Measurements from ENCODE around the gene ICAM4. TPM values are rescaled to one million over a fixed set of nuclear protein-coding genes. Genes with fewer than 3 reads are reported as not detected.

The ICAM4 gene
- total RNA-seq, 1 experiment from 2014 or later: 2.0 TPM

DNA sequence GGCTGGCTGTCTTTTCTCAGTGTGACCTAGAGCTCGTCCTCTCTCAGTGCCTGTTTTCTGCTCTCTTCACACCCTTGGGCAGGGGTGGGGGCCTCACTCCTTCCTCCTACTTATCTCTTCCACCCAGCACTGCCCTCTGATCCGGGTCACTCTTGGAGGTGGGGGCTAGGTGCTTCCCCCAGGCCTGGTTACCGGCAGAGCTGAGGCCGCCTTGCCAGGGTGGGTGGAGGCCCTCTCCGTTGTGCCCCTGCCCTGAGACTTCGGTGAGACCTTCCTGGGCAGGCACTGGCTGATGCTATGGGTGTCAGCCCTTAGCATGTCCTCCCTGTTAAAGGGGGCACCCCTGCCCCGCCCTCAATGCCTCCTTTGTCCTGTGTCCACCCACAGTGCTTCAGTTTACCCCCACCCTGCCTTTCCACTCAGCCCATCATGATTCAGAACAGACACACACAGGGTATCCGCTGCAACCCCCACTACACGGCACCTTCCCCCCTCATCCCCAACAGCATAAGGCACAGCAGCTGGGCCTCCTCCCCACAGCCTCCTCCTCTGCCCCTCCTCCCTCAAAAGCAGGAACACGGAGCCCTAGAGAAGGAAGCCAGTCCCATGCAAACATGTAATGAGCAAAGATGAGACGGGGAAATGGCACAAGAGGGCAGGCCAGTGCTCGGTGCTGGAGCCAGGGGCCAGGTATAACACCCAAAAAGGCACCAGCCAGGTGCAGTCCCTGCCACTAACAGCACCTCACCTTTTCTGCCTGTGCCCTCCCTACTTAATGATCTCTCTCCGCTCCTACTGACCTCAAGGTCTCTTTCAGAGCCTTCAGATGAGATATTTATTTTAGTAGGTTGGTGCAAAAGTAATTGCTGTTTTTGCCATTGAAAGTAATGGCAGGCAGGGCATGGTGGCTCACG lies 13.0 kb downstream of the ICAM4 start:
- ChIA-PET POLR2A (no interaction called here), CTCF (interaction anchor here (1.3 to 1.5 kb wide), 2 partner anchors 41 to 89 kb away, joined by 6 to 9 read pairs; no protein-coding TSS in a partner anchor)
- ATAC-seq (no peak), DNase-seq (ENCODE audit: low spot score) (no peak)
- TF ChIP-seq, protein P1, sequence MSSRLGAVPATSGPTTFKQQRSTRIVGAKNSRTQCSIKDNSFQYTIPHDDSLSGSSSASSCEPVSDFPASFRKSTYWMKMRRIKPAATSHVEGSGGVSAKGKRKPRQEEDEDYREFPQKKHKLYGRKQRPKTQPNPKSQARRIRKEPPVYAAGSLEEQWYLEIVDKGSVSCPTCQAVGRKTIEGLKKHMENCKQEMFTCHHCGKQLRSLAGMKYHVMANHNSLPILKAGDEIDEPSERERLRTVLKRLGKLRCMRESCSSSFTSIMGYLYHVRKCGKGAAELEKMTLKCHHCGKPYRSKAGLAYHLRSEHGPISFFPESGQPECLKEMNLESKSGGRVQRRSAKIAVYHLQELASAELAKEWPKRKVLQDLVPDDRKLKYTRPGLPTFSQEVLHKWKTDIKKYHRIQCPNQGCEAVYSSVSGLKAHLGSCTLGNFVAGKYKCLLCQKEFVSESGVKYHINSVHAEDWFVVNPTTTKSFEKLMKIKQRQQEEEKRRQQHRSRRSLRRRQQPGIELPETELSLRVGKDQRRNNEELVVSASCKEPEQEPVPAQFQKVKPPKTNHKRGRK (CRISPR knock-in tag; IDR thresholded peaks at IDR 0.05; ENCODE audit: borderline replicate concordance): no peak
- no peak for TF ChIP-seq SMAD4 (CRISPR knock-in tag; IDR thresholded peaks at IDR 0.05)
- TF ChIP-seq JUN (CRISPR knock-in tag; IDR thresholded peaks at IDR 0.05): no peak
- TF ChIP-seq, protein P2, sequence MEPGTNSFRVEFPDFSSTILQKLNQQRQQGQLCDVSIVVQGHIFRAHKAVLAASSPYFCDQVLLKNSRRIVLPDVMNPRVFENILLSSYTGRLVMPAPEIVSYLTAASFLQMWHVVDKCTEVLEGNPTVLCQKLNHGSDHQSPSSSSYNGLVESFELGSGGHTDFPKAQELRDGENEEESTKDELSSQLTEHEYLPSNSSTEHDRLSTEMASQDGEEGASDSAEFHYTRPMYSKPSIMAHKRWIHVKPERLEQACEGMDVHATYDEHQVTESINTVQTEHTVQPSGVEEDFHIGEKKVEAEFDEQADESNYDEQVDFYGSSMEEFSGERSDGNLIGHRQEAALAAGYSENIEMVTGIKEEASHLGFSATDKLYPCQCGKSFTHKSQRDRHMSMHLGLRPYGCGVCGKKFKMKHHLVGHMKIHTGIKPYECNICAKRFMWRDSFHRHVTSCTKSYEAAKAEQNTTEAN (CRISPR knock-in tag; IDR thresholded peaks at IDR 0.05): no peak
- no peak for TF ChIP-seq ESRRA (CRISPR knock-in tag; IDR thresholded peaks at IDR 0.05; ENCODE audit: borderline replicate concordance)
- TF ChIP-seq, protein P3, sequence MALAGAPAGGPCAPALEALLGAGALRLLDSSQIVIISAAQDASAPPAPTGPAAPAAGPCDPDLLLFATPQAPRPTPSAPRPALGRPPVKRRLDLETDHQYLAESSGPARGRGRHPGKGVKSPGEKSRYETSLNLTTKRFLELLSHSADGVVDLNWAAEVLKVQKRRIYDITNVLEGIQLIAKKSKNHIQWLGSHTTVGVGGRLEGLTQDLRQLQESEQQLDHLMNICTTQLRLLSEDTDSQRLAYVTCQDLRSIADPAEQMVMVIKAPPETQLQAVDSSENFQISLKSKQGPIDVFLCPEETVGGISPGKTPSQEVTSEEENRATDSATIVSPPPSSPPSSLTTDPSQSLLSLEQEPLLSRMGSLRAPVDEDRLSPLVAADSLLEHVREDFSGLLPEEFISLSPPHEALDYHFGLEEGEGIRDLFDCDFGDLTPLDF (CRISPR knock-in tag; IDR thresholded peaks at IDR 0.05): no peak
- TF ChIP-seq ETV6 (CRISPR knock-in tag; IDR thresholded peaks at IDR 0.05): no peak
- TF ChIP-seq, protein P4, sequence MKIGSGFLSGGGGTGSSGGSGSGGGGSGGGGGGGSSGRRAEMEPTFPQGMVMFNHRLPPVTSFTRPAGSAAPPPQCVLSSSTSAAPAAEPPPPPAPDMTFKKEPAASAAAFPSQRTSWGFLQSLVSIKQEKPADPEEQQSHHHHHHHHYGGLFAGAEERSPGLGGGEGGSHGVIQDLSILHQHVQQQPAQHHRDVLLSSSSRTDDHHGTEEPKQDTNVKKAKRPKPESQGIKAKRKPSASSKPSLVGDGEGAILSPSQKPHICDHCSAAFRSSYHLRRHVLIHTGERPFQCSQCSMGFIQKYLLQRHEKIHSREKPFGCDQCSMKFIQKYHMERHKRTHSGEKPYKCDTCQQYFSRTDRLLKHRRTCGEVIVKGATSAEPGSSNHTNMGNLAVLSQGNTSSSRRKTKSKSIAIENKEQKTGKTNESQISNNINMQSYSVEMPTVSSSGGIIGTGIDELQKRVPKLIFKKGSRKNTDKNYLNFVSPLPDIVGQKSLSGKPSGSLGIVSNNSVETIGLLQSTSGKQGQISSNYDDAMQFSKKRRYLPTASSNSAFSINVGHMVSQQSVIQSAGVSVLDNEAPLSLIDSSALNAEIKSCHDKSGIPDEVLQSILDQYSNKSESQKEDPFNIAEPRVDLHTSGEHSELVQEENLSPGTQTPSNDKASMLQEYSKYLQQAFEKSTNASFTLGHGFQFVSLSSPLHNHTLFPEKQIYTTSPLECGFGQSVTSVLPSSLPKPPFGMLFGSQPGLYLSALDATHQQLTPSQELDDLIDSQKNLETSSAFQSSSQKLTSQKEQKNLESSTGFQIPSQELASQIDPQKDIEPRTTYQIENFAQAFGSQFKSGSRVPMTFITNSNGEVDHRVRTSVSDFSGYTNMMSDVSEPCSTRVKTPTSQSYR (CRISPR knock-in tag; IDR thresholded peaks at IDR 0.05): no peak
- TF ChIP-seq RELA (CRISPR knock-in tag; IDR thresholded peaks at IDR 0.05; ENCODE audit: borderline replicate concordance): no peak
- Mint-ChIP-seq H3K4me3 (no peak overlapping the region), H3K27ac (no peak overlapping the region), H3K27me3 (ENCODE audit: low read depth) (peaks cover 54% of the 10 kb centered on the region), H3K4me1 (peaks cover 6% of the 10 kb centered on the region), H3K9me3 (no peaks in the 10 kb centered on the region), H3K36me3 (no peaks in the 10 kb centered on the region)

DNA sequence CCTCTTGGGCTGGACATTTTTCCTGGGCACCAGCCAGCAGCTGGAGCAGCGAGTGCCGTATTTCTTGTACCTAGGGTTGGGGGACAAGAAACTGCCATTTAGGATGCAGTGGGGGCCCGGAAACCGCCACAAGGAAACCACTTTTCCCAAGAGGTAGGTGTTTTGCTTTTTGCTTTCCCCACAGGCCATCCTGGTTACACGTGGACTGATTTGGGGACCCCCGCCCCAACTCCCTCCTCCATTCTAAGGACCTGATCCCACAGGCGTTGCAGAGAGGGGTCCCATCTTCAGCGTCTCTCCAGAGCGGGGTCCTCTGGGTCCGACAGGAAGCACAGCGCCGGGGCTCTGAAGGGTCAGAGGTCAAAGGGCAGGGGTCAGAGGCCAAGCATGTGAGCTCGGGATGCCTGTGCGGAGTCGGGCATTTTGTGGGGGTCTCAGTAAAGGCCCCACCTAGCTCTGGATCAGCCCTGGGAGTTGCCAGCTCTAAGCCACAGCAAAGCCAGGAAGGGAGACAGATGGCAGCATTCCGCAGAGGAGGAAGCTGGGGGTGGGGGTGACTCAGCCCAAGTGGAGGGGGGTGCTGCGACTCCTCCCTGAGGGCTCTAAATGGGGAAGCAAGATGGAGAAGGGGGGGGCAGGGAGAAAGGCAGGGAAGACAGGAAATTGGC lies 18.5 kb downstream of the ICAM4 start:
- DNase-seq (ENCODE audit: low spot score): no peak
- Mint-ChIP-seq H3K4me1 (no peaks in the 10 kb centered on the region), H3K9me3 (no peaks in the 10 kb centered on the region), H3K27me3 (ENCODE audit: low read depth) (peaks cover 5% of the 10 kb centered on the region), H3K4me3 (no peak overlapping the region), H3K36me3 (no peaks in the 10 kb centered on the region), H3K27ac (no peak overlapping the region)
- TF ChIP-seq, protein P5, sequence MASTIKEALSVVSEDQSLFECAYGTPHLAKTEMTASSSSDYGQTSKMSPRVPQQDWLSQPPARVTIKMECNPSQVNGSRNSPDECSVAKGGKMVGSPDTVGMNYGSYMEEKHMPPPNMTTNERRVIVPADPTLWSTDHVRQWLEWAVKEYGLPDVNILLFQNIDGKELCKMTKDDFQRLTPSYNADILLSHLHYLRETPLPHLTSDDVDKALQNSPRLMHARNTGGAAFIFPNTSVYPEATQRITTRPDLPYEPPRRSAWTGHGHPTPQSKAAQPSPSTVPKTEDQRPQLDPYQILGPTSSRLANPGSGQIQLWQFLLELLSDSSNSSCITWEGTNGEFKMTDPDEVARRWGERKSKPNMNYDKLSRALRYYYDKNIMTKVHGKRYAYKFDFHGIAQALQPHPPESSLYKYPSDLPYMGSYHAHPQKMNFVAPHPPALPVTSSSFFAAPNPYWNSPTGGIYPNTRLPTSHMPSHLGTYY (CRISPR knock-in tag; IDR thresholded peaks at IDR 0.05): no peak
- TF ChIP-seq GRHL2 (CRISPR knock-in tag; IDR thresholded peaks at IDR 0.05; ENCODE audit: insufficient replicate concordance, severe bottlenecking) (no peak), FOXK1 (CRISPR knock-in tag; IDR thresholded peaks at IDR 0.05) (no peak), ZNF317 (CRISPR knock-in tag; IDR thresholded peaks at IDR 0.05; ENCODE audit: borderline replicate concordance, low read depth) (no peak), NR3C1 (CRISPR knock-in tag; conservative IDR thresholded peaks at IDR 0.05; ENCODE audit: low read depth) (no peak), OVOL2 (CRISPR knock-in tag; IDR thresholded peaks at IDR 0.05; ENCODE audit: borderline replicate concordance) (no peak), ZNF121 (CRISPR knock-in tag; IDR thresholded peaks at IDR 0.05) (no peak)
- TF ChIP-seq, protein P6, sequence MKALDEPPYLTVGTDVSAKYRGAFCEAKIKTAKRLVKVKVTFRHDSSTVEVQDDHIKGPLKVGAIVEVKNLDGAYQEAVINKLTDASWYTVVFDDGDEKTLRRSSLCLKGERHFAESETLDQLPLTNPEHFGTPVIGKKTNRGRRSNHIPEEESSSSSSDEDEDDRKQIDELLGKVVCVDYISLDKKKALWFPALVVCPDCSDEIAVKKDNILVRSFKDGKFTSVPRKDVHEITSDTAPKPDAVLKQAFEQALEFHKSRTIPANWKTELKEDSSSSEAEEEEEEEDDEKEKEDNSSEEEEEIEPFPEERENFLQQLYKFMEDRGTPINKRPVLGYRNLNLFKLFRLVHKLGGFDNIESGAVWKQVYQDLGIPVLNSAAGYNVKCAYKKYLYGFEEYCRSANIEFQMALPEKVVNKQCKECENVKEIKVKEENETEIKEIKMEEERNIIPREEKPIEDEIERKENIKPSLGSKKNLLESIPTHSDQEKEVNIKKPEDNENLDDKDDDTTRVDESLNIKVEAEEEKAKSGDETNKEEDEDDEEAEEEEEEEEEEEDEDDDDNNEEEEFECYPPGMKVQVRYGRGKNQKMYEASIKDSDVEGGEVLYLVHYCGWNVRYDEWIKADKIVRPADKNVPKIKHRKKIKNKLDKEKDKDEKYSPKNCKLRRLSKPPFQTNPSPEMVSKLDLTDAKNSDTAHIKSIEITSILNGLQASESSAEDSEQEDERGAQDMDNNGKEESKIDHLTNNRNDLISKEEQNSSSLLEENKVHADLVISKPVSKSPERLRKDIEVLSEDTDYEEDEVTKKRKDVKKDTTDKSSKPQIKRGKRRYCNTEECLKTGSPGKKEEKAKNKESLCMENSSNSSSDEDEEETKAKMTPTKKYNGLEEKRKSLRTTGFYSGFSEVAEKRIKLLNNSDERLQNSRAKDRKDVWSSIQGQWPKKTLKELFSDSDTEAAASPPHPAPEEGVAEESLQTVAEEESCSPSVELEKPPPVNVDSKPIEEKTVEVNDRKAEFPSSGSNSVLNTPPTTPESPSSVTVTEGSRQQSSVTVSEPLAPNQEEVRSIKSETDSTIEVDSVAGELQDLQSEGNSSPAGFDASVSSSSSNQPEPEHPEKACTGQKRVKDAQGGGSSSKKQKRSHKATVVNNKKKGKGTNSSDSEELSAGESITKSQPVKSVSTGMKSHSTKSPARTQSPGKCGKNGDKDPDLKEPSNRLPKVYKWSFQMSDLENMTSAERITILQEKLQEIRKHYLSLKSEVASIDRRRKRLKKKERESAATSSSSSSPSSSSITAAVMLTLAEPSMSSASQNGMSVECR (CRISPR knock-in tag; IDR thresholded peaks at IDR 0.05; ENCODE audit: borderline replicate concordance): no peak
- POLR2A ChIA-PET: no interaction called here
- no peak for ATAC-seq
- CTCF ChIA-PET: interaction anchor here (0.6 to 2.4 kb wide), 4 partner anchors 65 to 305 kb away, joined by 3 to 9 read pairs (median 4); no protein-coding TSS in a partner anchor
